K562 (cell line): Measurements from ENCODE around the gene STON1. TPM values are rescaled to one million over a fixed set of nuclear protein-coding genes. Genes with fewer than 3 reads are reported as not detected.

Experiments
- CBFA2T2 ChIP-seq: fragments of 450-650 bp; conservative IDR thresholded peaks from 2 replicates; pipeline ENCODE4 v1.6.1; 2017; ENCODE audit warnings: mild to moderate bottlenecking
- CC2D1A ChIP-seq: fragments of 450-650 bp; IDR thresholded peaks from 2 replicates; pipeline ENCODE4 v1.6.1; 2017; ENCODE audit warnings: mild to moderate bottlenecking
- DPF2 ChIP-seq: fragments of 450-650 bp; IDR thresholded peaks from 2 replicates; pipeline ENCODE4 v1.6.1; 2016
- FOXK2 ChIP-seq, 2 experiments: fragments of 450-650 bp; IDR thresholded peaks in 1 of 2; conservative IDR thresholded peaks in 1 of 2; 2 replicates each; pipeline ENCODE4 v1.6.1; 2016; ENCODE audit warnings: low read depth in 2 of 2, mild to moderate bottlenecking in 1 of 2
- HDAC2 ChIP-seq: fragments of 450-650 bp; IDR thresholded peaks from 2 replicates; pipeline ENCODE4 v1.6.1; 2016; ENCODE audit warnings: mild to moderate bottlenecking
- HNRNPLL ChIP-seq: fragments of 200-400 bp; formaldehyde crosslinking; IDR thresholded peaks from 2 replicates; pipeline ENCODE4 v1.6.1; 2017; ENCODE audit warnings: low read length, low read depth, mild to moderate bottlenecking; ENCODE audit not compliant: poor library complexity, severe bottlenecking
- KHSRP ChIP-seq: fragments of 450-650 bp; IDR thresholded peaks from 2 replicates; pipeline ENCODE4 v1.6.1; 2017
- MGA ChIP-seq: fragments of 450-650 bp; IDR thresholded peaks from 2 replicates; pipeline ENCODE4 v1.6.1; 2016; ENCODE audit warnings: mild to moderate bottlenecking, moderate library complexity
- NCOR1 ChIP-seq: fragments of 450-650 bp; IDR thresholded peaks from 2 replicates; pipeline ENCODE4 v1.6.1; 2016; ENCODE audit warnings: mild to moderate bottlenecking, moderate library complexity
- NR4A1 ChIP-seq, 2 experiments: fragments of 250-450 bp in 1 of 2; fragments of 450-650 bp in 1 of 2; sonication (Bioruptor Pico) in 1 of 2; IDR thresholded peaks; 2 replicates each; pipeline versions ENCODE4 v1.4.0 to v1.6.1; 2016 to 2020; ENCODE audit warnings: mild to moderate bottlenecking in 2 of 2, missing compliant biosample characterization in 1 of 2, missing genetic modification characterization in 1 of 2, moderate library complexity in 1 of 2
- SMARCB1 ChIP-seq: IDR thresholded peaks from 2 replicates; pipeline ENCODE4 v1.6.1; 2011; ENCODE audit warnings: improper control_type of control experiment, low read depth; ENCODE audit not compliant: insufficient read length
- ZNF639 ChIP-seq, 2 experiments: fragments of 200-800 bp in 1 of 2; sonication (Bioruptor generic) in 1 of 2; sonication (generic) in 1 of 2; formaldehyde crosslinking in 1 of 2; IDR thresholded peaks in 1 of 2; conservative IDR thresholded peaks in 1 of 2; 2 replicates each; pipeline versions ENCODE4 v1.5.0 to v1.6.1; 2016 to 2020; ENCODE audit warnings: missing compliant biosample characterization in 1 of 2, missing genetic modification characterization in 1 of 2, missing genetic modification reagents in 1 of 2
- polyA plus RNA-seq, 8 experiments: library from polyadenylated mRNA; depleted of rRNA in 4 of 8; stranded (reverse) in 5 of 8; unstranded in 3 of 8; fragments of >200 nt; fragmentation: Nextera tagmentation in 2 of 8; fragmentation: Illumina TruSeq in 1 of 8; extraction: Ambion mirVana in 2 of 8; extraction: Trizol in 1 of 8; gene quantifications; 2 replicates each; pipeline versions ENCODE4 v1.2.1 to v1.2.3, GENCODE V29; 2011 to 2014; ENCODE audit warnings: inconsistent platforms in 1 of 8, missing spikeins in 1 of 8
- total RNA-seq, 7 experiments: library from RNA; depleted of rRNA in 6 of 7; stranded (reverse); fragments of >200 nt in 6 of 7; fragmentation: Illumina TruSeq in 2 of 7; extraction: Trizol in 2 of 7; gene quantifications; 2 replicates each; pipeline versions ENCODE4 v1.2.1 to v1.2.3, GENCODE V29; 2011 to 2021; ENCODE audit warnings: low replicate concordance in 1 of 7

The STON1 gene
- total and polyA plus RNA-seq, 9 of the 15 experiments (the other 6 are each of a cell fraction or from before 2014, with no cell fraction given) = 0.07 to 1.2 (median 0.55) TPM

GRCh38 chr2:48605482-48606175 is 75.7 kb downstream of the STON1 start (continued):
- TF ChIP-seq ZNF639 (CRISPR knock-in tag; conservative IDR thresholded peaks at IDR 0.05 in 1 of 2, IDR thresholded peaks at IDR 0.05 in 1 of 2) (peak in 1 of 2 experiments; percentile 71; a peak in 1 of 4 replicates), KHSRP (peak; percentile 57), CC2D1A (peak; percentile 86), HNRNPLL (no peak), FOXK2 (conservative IDR thresholded peaks at IDR 0.05 in 1 of 2, IDR thresholded peaks at IDR 0.05 in 1 of 2; ENCODE audit: low read depth in 2 of 2) (peak in 1 of 2 experiments; percentile 74; a peak in 2 of 4 replicates), SMARCB1 (peak; percentile 60), MGA (peak; percentile 69), CBFA2T2 (peak; percentile 95), HDAC2 (peak; percentile 61; the same call in 1 of the 2 replicates), DPF2 (peak; percentile 97), NCOR1 (peak; percentile 95), NR4A1 (CRISPR knock-in tag; IDR thresholded peaks at IDR 0.05) (no peak), NR4A1 (tag; IDR thresholded peaks at IDR 0.05) (0 out of 2 replicates have a peak, but pooled peaks have one; percentile 50)
